A673 (cell line): ENCODE measurements around the gene GCSH.

ENCODE experiments used
- CTCF ChIP-seq: fragments of 300-800, 200-600 bp; sonication (generic); conservative IDR thresholded peaks from 2 replicates; pipeline ENCODE4 v1.5.1; 2017; ENCODE audit warnings: low read depth, mild to moderate bottlenecking, antibody characterized with exemption, low read length, moderate library complexity, mixed read lengths
- EZH2 ChIP-seq: fragments of 200-600 bp; sonication (generic); IDR thresholded peaks from 2 replicates; pipeline ENCODE4 v1.6.1; 2017; ENCODE audit warnings: borderline replicate concordance, low read depth, mild to moderate bottlenecking, mixed read lengths, antibody characterized with exemption, low read length; ENCODE audit not compliant: poor library complexity, severe bottlenecking

GRCh38 chr16:81070979-81071378 lies 25.2 kb downstream of the GCSH start:
- no peak for TF ChIP-seq CTCF
- TF ChIP-seq EZH2 = no peak
